ENCODE data around the gene LYRM2.

GRCh38 chr6:89605861-89606260 lies 32.7 kb downstream of the LYRM2 start:
- TF ChIP-seq CTCF (IDR thresholded peaks at IDR 0.05): no peak
- no peak for TF ChIP-seq REST (IDR thresholded peaks at IDR 0.05; ENCODE audit: insufficient read depth in 1 of 2, low read depth in 2 of 2, low read length in 1 of 2)
- TF ChIP-seq TCF7L2 (IDR thresholded peaks at IDR 0.05; ENCODE audit: low read depth, low read length): no peak
- no peak for TF ChIP-seq POLR2AphosphoS5 (IDR thresholded peaks at IDR 0.05; ENCODE audit: low read depth, low read length)

Data from Panc1 (cell line).